HG02588 (cell line): ENCODE results near the gene KLHL40.

Source experiments
- ATAC-seq: cut with Tn5 transposase; IDR thresholded peaks from one replicate; pipeline ENCODE4 v1.9.1; 2021; ENCODE audit warnings: mild to moderate bottlenecking, moderate library complexity; ENCODE audit not compliant: unreplicated experiment

KLHL40 gene

DNA sequence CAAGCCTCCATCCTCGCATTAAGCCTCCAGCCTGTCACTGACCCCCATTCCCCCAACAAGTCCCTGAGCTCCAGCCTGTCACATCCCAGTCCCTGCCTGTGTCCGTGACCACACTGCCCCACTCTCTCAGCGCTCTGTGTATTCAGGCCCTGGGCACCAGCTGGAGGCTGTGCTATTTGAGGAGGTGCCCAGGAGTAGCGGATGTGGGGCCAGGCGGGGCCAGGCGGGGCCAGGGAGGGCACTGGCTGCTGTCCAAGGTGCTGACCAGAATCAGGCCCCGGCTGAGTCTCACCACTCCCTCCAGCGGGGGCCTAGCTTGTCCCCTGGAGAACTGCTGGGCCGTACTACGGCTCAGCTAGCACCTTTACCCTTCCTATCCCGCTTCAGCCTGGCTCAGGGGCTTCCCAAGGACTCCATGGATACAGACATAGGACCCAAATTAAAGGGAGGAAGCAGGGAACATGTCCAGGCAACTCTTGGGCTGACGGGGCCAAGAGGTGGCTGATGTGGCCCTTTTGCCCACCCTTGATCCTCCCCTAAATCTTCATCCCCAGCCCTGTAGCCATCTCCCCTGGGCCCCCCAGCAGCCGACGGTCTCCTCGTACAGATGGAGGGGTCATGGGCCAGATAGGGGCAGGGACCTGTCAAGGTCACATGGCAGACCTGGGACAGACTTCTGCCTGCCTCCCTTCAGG is 16.2 kb downstream of the KLHL40 start:
- ATAC-seq: no peak

DNA sequence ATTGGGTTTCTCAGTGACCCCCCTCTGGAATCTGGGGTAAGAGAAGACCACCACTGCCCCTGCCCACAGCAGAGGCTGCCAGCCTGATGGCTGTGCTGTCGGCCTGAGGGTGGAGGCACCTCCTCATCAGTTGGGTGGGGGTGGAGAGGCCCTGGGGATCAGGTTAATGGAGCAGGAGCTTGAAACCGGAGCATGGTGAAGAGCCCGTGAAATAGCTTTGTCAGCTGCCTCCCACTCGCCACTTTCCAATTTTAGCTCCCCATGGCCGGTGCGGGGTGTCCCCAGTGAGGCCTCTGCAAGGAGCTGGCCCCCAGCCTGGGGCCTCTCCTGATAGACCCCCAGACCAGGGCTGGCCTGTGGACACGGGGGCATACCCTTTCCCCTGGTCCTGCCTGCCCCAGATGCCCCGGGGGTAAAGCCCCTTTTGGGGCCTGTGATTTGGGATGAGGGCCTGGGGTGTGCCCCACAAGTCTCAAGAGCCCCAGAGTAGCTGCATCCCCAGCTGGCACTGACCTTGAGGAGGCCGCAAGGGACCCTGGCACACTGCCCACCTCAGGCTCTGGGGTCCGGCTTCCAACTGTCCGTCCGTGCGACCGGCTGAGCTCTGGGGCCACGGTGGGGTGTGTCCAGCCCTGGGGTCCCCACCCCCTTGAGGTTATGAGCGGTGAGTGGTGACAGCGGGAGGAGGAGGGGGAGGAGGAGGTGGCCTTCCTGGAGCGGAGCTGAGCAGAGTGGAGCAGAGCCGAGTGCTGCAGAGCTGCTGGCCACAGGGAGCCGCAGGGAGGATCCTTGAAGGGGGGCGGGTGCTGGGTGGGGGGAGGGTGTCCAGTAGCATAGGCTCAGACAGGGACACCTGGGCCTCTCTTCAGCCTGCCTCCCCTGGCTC is 17.0 kb downstream of the KLHL40 start, which contains the start of gene HHATL:
Gene HHATL, minus strand, starts transcription at position 733 of the 886 bp plus-strand sequence. CDS start 1,972 bp downstream, outside the sequence.
- no peak for ATAC-seq

GRCh38 chr3:42702982-42703694 is 17.8 kb downstream of the KLHL40 start:
- ATAC-seq: no peak

GRCh38 chr3:42703695-42704025 is 18.3 kb downstream of the KLHL40 start:
- ATAC-seq: no peak

DNA sequence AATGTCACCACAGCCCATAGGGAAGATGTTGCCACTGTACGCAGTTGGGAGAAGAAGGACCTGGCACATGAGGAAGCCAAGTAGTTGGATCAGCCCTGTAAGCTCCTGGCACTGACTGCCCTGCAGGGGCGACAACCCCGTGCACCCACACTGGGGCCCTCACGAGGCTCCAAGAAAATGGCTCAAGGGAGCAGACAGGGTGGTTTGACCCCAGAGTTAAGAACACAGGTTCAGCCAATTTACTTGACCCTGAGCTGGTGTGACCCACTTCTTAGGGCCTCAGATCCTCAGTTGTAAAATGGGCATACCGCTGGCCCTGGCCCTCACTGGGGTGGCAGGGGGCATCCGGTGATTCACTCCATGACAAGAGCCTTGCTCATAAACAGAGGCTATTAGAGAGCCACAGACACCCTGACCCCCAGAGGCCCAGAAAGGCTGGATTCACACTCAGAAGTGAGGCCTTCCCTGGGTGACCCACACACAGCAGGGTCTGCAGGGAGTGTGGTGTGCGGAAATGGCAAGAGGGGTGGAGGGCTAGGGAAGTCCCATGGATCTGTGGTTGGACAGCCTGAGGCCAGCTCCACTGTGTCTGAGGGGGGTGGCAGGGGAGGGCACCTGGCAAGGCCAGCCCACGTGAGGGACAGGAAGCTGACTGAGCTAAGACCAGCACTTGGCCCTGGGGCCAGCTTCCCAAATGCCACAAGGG is 19.0 kb downstream of the KLHL40 start:
- ATAC-seq: no peak

DNA sequence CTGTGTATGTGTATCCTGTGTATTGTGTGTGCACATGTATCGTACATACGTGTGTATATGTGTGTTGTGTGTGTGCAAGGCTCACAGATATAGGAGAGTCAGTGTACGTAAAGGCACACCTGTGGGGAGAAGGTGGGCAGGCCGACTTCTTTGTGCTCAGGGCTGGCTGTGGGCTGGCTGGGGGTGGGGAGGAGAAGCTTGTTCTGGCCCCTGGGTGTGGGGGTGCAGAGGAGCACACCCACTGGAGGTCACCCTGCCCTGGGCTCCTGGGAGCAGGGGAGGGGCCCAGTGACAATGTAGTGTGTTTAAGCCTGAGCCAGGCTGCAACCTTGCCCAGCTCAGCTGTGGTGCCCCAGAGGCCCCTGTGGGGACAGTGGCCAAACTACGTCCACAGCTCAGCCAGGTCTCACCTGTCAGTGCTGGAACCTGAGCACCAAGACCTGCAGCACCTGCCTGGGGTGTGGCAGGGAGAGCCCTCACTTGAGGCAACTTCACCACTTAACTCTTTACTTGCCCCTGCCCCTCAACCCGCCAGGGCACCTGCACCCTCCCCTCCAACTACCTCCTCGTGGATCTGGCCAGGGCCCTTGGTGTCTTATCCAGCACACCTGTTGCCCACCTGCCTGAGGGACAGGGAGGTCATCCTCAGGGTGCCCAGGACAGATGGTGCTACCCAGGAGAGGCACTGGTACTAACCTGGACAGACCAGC is 19.9 kb downstream of the KLHL40 start:
- no peak for ATAC-seq

GRCh38 chr3:42705962-42706585 is 20.7 kb downstream of the KLHL40 start:
- no peak for ATAC-seq

- ATAC-seq: no peak
Measured at GRCh38 chr3:42706721-42707619, 21.6 kb downstream of the KLHL40 start.

DNA sequence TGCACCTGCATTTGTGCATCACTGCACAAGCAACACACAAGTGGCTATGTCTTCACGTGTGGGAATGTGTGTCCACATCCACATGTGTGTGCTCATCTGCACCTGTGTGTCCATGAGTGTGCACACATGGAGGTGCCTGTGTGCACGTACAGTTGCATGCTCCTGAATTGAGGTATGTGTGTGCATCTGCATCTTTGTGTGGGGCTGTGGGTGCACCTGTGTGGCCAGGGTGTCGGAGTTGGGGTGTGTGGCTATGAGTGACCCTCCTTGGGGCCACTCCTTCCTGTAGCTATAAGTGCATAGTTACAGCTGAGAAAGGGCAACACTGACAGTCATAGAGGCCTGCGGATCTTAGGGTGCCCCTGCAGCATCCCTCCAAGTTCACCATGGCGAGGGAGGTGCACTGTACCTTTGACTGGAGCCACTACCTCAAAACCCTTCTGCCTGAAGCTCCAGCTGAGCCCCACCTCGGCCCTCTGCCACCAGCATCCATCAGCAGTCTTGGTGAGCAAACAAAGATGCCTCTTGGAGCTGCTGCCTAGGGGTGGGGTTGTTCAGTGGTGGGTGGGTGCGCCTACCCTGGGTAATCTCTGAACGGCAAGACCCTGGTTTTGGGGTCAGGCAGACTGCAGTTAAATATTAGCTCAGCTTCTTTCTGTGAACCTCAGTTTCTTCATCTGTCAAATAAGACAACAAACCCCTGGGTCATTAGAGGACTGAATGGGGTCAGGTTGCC is 22.5 kb downstream of the KLHL40 start:
- ATAC-seq: no peak

DNA sequence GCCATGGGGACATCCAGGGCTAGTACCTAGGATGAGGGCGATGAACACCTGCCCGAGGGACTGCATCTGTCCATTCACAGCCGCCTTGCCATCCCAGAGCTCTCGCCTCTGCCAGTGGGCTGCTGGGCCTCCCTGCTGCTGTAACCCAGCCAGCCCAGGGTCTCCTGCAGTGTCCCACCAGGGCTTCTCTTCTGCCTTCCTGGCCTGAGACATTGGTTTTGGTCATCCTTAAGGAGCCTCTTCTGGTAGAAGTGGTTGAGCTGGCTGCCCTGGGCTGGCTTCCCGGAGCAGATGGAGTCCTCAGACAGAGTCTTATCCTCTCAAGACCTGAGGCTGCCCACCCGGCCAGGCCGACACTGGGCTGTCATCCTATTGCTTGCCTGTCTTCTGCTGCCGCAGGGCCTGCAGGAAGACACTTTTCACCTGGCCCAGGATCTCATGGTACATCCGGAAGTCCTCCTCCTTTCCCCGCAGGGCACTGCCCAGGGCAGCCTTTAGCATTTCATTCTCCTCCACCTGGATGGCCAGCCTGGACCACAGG is 23.3 kb downstream of the KLHL40 start:
- no peak for ATAC-seq

DNA sequence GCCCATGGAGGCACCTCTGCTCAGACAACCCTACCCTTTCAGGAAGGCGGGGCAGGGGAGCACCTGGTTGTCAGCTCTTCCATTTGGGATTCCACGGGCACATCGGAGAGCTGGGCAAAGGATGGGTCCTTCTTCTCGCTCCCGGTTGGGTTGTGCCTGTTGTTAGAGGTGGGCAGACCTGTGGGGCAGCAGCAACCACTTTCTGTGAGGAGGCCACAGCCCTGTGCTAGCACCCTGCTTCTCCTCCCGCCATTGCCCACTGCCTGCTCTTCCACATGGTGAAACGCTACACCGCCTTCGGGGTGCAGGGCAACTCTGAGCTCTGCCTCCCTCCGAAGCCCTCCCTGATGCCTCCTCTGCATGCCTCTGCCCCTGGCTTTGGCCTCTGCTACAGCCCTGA is 24.3 kb downstream of the KLHL40 start:
- no peak for ATAC-seq

- no peak for ATAC-seq
Measured at GRCh38 chr3:42710323-42711021, 25.1 kb downstream of the KLHL40 start.

DNA sequence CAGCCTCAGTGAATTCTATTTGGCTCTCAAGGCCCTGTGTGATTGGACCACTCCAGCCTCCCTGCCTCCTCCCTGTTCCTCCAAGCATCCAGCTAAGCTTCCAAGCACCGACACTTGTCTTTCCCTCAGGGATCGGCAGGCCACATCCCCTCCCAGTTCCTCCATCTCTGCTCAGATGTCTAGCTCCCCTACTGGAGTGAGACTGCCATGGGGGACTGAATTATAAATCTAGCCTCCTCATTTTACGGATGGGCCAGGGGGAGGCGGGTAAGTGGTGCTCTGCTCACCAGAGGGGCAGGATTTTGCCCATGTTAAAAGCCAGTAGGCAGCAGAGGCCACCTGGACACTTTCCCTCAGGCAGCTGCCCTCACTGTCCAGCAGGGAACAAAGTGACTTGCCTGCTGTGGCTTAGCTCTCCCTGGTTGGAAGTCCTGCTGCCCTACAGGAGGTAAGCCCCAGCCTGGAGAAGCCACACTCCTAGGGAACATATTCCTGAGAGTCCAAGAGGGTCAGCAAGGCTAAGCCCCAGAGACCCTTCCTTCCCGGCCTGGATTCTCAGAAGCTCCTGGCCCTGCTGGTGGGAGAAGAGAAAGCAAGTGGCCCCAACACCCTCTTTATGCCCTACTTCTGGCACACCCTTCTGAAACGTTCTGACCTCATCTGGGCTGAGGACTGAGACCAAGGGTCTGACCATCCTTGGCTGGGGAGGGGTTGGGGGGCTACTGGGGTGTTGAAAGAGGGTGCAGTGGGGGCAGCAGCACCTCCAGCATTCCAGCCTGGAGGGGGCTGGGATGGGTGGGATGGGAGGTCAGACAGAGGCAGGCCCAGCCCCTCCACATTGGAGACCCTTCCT is 26.4 kb downstream of the KLHL40 start:
- no peak for ATAC-seq

DNA sequence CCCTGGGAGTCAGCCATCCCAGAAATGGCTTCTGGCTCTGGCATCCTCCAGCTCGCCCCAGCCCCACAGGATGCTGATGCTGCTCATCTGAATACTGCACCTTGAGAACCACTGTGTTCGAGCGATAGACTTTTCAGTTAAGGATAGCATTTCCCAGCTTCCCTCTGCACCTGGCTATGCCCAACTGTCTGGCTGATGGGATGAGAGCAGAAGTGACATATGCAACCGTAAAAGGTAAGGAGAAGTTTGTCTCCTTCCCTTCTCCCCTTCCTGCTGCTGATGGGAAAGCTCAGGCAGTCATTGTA is 27.0 kb downstream of the KLHL40 start:
- no peak for ATAC-seq

GRCh38 chr3:42712688-42713372 is 27.5 kb downstream of the KLHL40 start:
- no peak for ATAC-seq

GRCh38 chr3:42713747-42714146 is 28.4 kb downstream of the KLHL40 start:
- no peak for ATAC-seq
